WTC11 (cell line): ENCODE results near the gene PSMD5. TPM values are rescaled to one million over a fixed set of nuclear protein-coding genes. Genes with fewer than 3 reads are reported as not detected.

ENCODE experiments used
- ATAC-seq: fragments of 200-7000 bp; cut with Tn5 transposase; 2 replicates; pipeline ENCODE4 v1.10.0; 2021; ENCODE audit warnings: mild to moderate bottlenecking, moderate library complexity
- CTCF ChIA-PET: fragments of 300-600 bp; sonication (Branson Sonifier 250); formaldehyde crosslinking; loops from one replicate; lab custom pipeline; 2021; ENCODE audit warnings: antibody characterized with exemption; lab: Charles Lee
- POLR2A ChIA-PET: fragments of 350-600 bp; sonication (Branson Sonifier 250); formaldehyde crosslinking; loops from one replicate; lab custom pipeline; 2021; ENCODE audit warnings: antibody characterized with exemption; lab: Charles Lee
- DNase-seq: peaks from one replicate; pipeline ENCODE4 v3.0.0; 2021; ENCODE audit warnings: low spot score
- H3K27ac Mint-ChIP-seq: 2 replicates; pipeline ENCODE4 v1.8.0; 2021; ENCODE audit warnings: mixed read lengths
- H3K27me3 Mint-ChIP-seq: 2 replicates; pipeline ENCODE4 v1.8.0; 2021; ENCODE audit warnings: low read depth, mild to moderate bottlenecking, moderate library complexity, mixed read lengths
- H3K36me3 Mint-ChIP-seq: 2 replicates; pipeline ENCODE4 v1.8.0; 2021; ENCODE audit warnings: mixed read lengths
- H3K4me1 Mint-ChIP-seq: 2 replicates; pipeline ENCODE4 v1.8.0; 2022; ENCODE audit warnings: mixed read lengths
- H3K4me3 Mint-ChIP-seq: 2 replicates; pipeline ENCODE4 v1.8.0; 2021; ENCODE audit warnings: mild to moderate bottlenecking, moderate library complexity, mixed read lengths
- H3K9me3 Mint-ChIP-seq: 2 replicates; pipeline ENCODE4 v1.8.0; 2021; ENCODE audit warnings: mixed read lengths
- EMX1 ChIP-seq: fragments of 250-450 bp; sonication (Bioruptor Pico); IDR thresholded peaks from 2 replicates; pipeline ENCODE4 v1.8.0; 2021; ENCODE audit warnings: mild to moderate bottlenecking
- ERG ChIP-seq: fragments of 250-450 bp; sonication (Bioruptor Pico); IDR thresholded peaks from 2 replicates; pipeline ENCODE4 v1.8.0; 2021; ENCODE audit warnings: mild to moderate bottlenecking
- HMGXB4 ChIP-seq: sonication (generic); formaldehyde crosslinking; IDR thresholded peaks from 2 replicates; pipeline ENCODE4 v1.8.1; 2023; ENCODE audit warnings: mild to moderate bottlenecking, moderate library complexity, missing genetic modification reagents
- JAZF1 ChIP-seq: fragments of 250-450 bp; sonication (Bioruptor Pico); IDR thresholded peaks from 2 replicates; pipeline ENCODE4 v1.9.0; 2021; ENCODE audit warnings: moderate library complexity, mild to moderate bottlenecking, inconsistent platforms
- KAT7 ChIP-seq: sonication (generic); formaldehyde crosslinking; IDR thresholded peaks from 2 replicates; pipeline ENCODE4 v1.8.1; 2023; ENCODE audit warnings: missing genetic modification reagents, mild to moderate bottlenecking, borderline replicate concordance
- NR2C2 ChIP-seq: sonication (generic); formaldehyde crosslinking; IDR thresholded peaks from 2 replicates; pipeline ENCODE4 v1.8.0; 2022; ENCODE audit warnings: mild to moderate bottlenecking, missing genetic modification reagents
- ZBTB21 ChIP-seq: sonication (generic); formaldehyde crosslinking; IDR thresholded peaks from 2 replicates; pipeline ENCODE4 v1.8.1; 2023; ENCODE audit warnings: mild to moderate bottlenecking, missing genetic modification reagents, borderline replicate concordance
- ZMAT4 ChIP-seq: fragments of 250-450 bp; sonication (Bioruptor Pico); IDR thresholded peaks from 2 replicates; pipeline ENCODE4 v1.9.0; 2021; ENCODE audit warnings: mild to moderate bottlenecking
- ZNF121 ChIP-seq: sonication (generic); formaldehyde crosslinking; IDR thresholded peaks from 2 replicates; pipeline ENCODE4 v1.8.0; 2023; ENCODE audit warnings: missing genetic modification reagents
- ZNF396 ChIP-seq: fragments of 250-450 bp; sonication (Bioruptor Pico); IDR thresholded peaks from 2 replicates; pipeline ENCODE4 v1.8.0; 2021; ENCODE audit warnings: mild to moderate bottlenecking, moderate library complexity, borderline replicate concordance
- total RNA-seq: library from RNA; stranded (reverse); gene quantifications from 3 replicates; pipeline ENCODE4 v1.2.3, GENCODE V29; 2021
- TF ChIP-seq, protein P1 (sequence below): sonication (generic); formaldehyde crosslinking; IDR thresholded peaks from 2 replicates; pipeline ENCODE4 v1.8.1; 2023; ENCODE audit warnings: mild to moderate bottlenecking, missing genetic modification reagents
- TF ChIP-seq, protein P2 (sequence below): sonication (generic); formaldehyde crosslinking; IDR thresholded peaks from 2 replicates; pipeline ENCODE4 v1.8.1; 2022; ENCODE audit warnings: mild to moderate bottlenecking, moderate library complexity, missing genetic modification reagents

Gene PSMD5
- total RNA-seq, 1 experiment from 2014 or later, result 61.1 TPM

DNA sequence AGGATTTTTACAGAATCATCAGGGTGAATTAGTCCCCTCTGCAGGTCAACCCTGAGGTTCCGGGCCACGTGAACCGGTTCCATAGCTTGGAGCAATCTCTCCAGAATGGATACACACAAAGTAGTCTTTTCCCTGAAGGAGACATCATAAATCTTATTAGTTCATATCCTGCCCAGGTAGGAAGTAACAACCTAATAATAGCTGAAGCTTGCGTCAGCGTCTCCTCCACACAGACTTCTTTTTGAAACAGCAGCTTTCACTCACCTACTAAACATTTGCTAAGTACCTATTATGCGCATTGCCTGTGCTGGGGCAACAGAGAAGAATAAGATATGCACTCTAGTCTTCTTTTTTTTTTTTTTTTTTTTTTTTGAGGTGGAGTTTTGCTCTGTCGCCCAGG, 9.4 kb downstream of the PSMD5 start (continued):
- no peak for TF ChIP-seq HMGXB4 (CRISPR knock-in tag)
- no peak for TF ChIP-seq ZNF396 (CRISPR knock-in tag)

GRCh38 chr9:120832807-120833206, 9.9 kb downstream of the PSMD5 start:
- H3K9me3 Mint-ChIP-seq, result no peaks in the 10 kb centered on the region
- H3K4me3 Mint-ChIP-seq, result no peak overlapping the region
- TF ChIP-seq NR2C2 (CRISPR knock-in tag) (no peak), EMX1 (no peak)
- TF ChIP-seq, protein P1, sequence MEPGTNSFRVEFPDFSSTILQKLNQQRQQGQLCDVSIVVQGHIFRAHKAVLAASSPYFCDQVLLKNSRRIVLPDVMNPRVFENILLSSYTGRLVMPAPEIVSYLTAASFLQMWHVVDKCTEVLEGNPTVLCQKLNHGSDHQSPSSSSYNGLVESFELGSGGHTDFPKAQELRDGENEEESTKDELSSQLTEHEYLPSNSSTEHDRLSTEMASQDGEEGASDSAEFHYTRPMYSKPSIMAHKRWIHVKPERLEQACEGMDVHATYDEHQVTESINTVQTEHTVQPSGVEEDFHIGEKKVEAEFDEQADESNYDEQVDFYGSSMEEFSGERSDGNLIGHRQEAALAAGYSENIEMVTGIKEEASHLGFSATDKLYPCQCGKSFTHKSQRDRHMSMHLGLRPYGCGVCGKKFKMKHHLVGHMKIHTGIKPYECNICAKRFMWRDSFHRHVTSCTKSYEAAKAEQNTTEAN (CRISPR knock-in tag), result no peak
- peaks cover 6% of the 10 kb centered on the region; the same call in 1 of the 2 replicates for H3K4me1 Mint-ChIP-seq
- H3K27ac Mint-ChIP-seq, result peak overlapping the region; percentile 58
- H3K27me3 Mint-ChIP-seq, result no peaks in the 10 kb centered on the region
- POLR2A ChIA-PET, result no interaction called here
- DNase-seq, result no peak
- H3K36me3 Mint-ChIP-seq, result peaks cover 48% of the 10 kb centered on the region
- no peak for ATAC-seq
- CTCF ChIA-PET, result interaction anchor here (1.0 to 1.5 kb wide), 2 partner anchors 33 to 40 kb away, joined by 3 to 4 read pairs; partner anchors contain the start of gene FBXW2

DNA sequence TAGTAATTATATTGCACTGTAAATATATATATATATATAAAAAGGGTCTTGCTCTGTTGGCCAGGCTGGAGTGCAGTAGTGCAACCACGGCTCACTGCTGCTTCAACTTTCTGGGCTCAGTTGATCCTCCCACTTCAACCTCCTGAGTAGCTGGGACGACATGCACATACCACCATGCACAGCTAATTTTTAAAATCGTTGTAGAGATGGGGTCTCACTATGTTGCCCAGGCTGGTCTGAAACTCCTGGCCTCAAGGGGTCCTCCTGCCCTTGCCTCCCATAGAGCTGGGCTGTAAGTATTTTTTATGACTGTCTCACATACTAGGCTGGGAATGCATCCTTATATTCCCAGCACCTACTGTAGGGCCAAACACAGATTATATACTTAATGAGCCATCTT, 11.9 kb downstream of the PSMD5 start:
- ATAC-seq, result no peak
- POLR2A ChIA-PET, result interaction anchor here (0.7 kb wide), 1 partner anchor 467 kb away, joined by 3 read pairs; no protein-coding TSS in a partner anchor
- H3K27me3 Mint-ChIP-seq, result no peaks in the 10 kb centered on the region

DNA sequence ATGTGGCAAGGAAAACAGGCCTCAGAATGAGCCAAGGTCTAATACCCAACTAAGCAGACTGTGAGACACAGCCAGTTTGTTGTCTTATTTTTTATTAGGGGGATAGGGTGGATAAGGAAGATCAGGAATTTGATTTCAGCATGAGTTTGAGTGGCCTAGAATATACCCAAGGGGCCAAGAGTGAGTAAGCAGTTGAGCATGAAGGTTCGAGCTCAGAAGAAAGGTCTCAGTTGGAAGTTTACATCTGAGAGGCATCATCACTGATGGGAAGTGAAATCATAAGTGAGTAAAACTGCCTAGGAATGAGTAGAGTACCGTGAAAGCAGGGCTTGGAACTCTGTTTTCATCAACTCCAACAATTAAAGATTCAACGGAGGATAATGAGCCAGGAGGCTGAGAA, 12.6 kb downstream of the PSMD5 start:
- ChIA-PET POLR2A (interaction anchor here (0.7 kb wide), 1 partner anchor 467 kb away, joined by 3 read pairs; no protein-coding TSS in a partner anchor), CTCF (no interaction called here)
- no peaks in the 10 kb centered on the region for H3K27me3 Mint-ChIP-seq

More for the DNA sequence above, 11.9 kb downstream of the PSMD5 start:
- Mint-ChIP-seq H3K4me3 (no peak overlapping the region), H3K4me1 (peaks cover 6% of the 10 kb centered on the region; the same call in 1 of the 2 replicates), H3K27ac (no peak overlapping the region), H3K9me3 (no peaks in the 10 kb centered on the region), H3K36me3 (peaks cover 58% of the 10 kb centered on the region)
- DNase-seq, result no peak
- CTCF ChIA-PET, result no interaction called here
- peak; percentile 89 for TF ChIP-seq ZNF121
- TF ChIP-seq HMGXB4 (CRISPR knock-in tag), result no peak

More for the DNA sequence above, 12.6 kb downstream of the PSMD5 start:
- no peak overlapping the region for H3K4me3 Mint-ChIP-seq
- peaks cover 6% of the 10 kb centered on the region; the same call in 1 of the 2 replicates for H3K4me1 Mint-ChIP-seq
- TF ChIP-seq ERG (CRISPR knock-in tag) (no peak), KAT7 (CRISPR knock-in tag) (no peak), EMX1 (no peak), ZBTB21 (no peak), ZNF396 (CRISPR knock-in tag) (no peak), ZMAT4 (no peak), JAZF1 (CRISPR knock-in tag) (no peak)
- TF ChIP-seq, protein P2, sequence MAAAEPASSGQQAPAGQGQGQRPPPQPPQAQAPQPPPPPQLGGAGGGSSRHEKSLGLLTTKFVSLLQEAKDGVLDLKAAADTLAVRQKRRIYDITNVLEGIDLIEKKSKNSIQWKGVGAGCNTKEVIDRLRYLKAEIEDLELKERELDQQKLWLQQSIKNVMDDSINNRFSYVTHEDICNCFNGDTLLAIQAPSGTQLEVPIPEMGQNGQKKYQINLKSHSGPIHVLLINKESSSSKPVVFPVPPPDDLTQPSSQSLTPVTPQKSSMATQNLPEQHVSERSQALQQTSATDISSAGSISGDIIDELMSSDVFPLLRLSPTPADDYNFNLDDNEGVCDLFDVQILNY, result no peak
- no peak overlapping the region for H3K27ac Mint-ChIP-seq
- peaks cover 58% of the 10 kb centered on the region for H3K36me3 Mint-ChIP-seq
- no peak for ATAC-seq
- no peaks in the 10 kb centered on the region for H3K9me3 Mint-ChIP-seq
- no peak for DNase-seq
